Transverse colon (tissue), 4 donors: ENCODE data around the gene TSPOAP1.
A peak's percentile ranks its signal among the peaks of the same experiment; 100 is the strongest.

Experiments
- POLR2A ChIP-seq: fragments of 450-650 bp; IDR thresholded peaks from one replicate; pipeline ENCODE4 v1.6.1; 2016; ENCODE audit warnings: antibody characterized with exemption, mild to moderate bottlenecking, moderate library complexity
- POLR2AphosphoS5 ChIP-seq, 3 donors: sonication (generic); formaldehyde crosslinking; IDR thresholded peaks; one replicate each; pipeline ENCODE4 v1.6.1; 2016; ENCODE audit warnings: antibody characterized with exemption in 3 of 3
- TF ChIP-seq, protein P1 (sequence below), 5 experiments: fragments of 200-600 bp in 3 of 5; fragments of 450-650 bp in 2 of 5; sonication (generic) in 3 of 5; IDR thresholded peaks; 1 replicate in 2 of 5; 2 replicates in 3 of 5; pipeline ENCODE4 v1.5.1; 2016 to 2017; ENCODE audit warnings: antibody characterized with exemption in 5 of 5, inconsistent platforms in 3 of 5, mild to moderate bottlenecking in 2 of 5, moderate library complexity in 1 of 5

DNA sequence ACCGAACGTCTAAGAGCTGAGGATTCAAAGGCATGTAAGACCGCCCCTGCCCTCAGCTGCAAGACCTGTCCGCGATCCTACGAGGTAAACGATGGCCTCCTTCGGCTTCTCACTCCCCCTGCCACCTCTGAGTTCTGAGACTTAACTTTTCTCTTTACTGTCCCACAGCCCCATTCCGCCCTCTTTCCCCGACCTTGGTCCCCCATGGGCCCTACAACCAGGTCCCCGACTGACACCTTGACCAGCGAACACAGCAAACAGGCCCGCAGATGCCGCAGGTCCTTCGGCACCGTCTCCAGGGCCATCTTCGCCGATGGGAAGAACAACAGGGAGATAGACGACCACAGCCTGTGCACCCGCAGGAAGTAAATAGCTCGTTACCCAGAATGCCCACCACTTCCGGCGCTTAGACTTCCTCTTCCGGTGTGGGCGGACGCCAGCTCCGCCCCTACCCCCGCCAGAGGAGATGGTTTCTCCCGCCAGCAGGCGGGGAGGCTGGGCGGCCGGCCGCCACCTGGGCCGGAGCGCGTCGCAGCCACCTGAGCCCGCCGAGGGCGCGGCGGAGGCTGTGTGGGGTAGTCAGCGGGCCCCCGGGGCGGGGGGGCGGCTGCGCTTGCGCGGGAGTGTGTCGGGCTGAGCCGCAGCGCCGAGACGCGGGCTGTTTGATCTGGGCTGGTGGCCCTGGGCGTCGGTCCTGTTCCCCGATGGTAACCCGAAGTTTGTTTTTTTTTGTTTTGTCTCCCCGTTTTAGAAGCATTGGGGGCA lies 23.4 kb upstream of the TSPOAP1 start, which contains the start of gene SUPT4H1:
- TF ChIP-seq POLR2A (peak; percentile 81), POLR2AphosphoS5 (IDR thresholded peaks at IDR 0.05) (peak; percentile 82 to 93 (median 90))
- TF ChIP-seq, protein P1, sequence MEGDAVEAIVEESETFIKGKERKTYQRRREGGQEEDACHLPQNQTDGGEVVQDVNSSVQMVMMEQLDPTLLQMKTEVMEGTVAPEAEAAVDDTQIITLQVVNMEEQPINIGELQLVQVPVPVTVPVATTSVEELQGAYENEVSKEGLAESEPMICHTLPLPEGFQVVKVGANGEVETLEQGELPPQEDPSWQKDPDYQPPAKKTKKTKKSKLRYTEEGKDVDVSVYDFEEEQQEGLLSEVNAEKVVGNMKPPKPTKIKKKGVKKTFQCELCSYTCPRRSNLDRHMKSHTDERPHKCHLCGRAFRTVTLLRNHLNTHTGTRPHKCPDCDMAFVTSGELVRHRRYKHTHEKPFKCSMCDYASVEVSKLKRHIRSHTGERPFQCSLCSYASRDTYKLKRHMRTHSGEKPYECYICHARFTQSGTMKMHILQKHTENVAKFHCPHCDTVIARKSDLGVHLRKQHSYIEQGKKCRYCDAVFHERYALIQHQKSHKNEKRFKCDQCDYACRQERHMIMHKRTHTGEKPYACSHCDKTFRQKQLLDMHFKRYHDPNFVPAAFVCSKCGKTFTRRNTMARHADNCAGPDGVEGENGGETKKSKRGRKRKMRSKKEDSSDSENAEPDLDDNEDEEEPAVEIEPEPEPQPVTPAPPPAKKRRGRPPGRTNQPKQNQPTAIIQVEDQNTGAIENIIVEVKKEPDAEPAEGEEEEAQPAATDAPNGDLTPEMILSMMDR (IDR thresholded peaks at IDR 0.05) = peak in 2 of 5 experiments; percentile 7 to 9
